Measurements from ENCODE around the gene CTIF. TPM values are rescaled to one million over a fixed set of nuclear protein-coding genes. Genes with fewer than 3 reads are reported as not detected.

CTIF gene
- total and polyA plus RNA-seq, 10 donors, result 5.2 to 39.2 (median 18.5) TPM

GRCh38 chr18:48875942-48876511, 337.2 kb downstream of the CTIF start:
- no peaks in the 10 kb centered on the region for H3K27me3 ChIP-seq (replicated peaks in 1 of 7)
- no peak overlapping the region for H3K27ac ChIP-seq
- H3K4me3 ChIP-seq, result no peak overlapping the region
- H3K36me3 ChIP-seq, result no peaks in the 10 kb centered on the region
- DNase-seq, result peak; percentile 68
- WGBS, 5 donors, result 70 to 78% (median 75%) methylated on average over 9 to 15 of the region's 15 CpGs
- TF ChIP-seq CTCF (IDR thresholded peaks at IDR 0.05 in 8 of 11, conservative IDR thresholded peaks at IDR 0.05 in 3 of 11), result no peak
- TF ChIP-seq POLR2A (IDR thresholded peaks at IDR 0.05), result no peak
- no peak for TF ChIP-seq POLR2AphosphoS5 (IDR thresholded peaks at IDR 0.05)
- no peaks in the 10 kb centered on the region for H3K9me3 ChIP-seq
- H3K4me1 ChIP-seq, result peaks cover 0 to 17% (median 6%) of the 10 kb centered on the region in 6 donors
- intact Hi-C loops (cut with DNase I; ENCODE audit: low total_unique reads), result no loop called here

GRCh38 chr18:48876590-48876989, 337.8 kb downstream of the CTIF start:
- Histone ChIP-seq H3K4me3 (no peak overlapping the region), H3K9me3 (no peaks in the 10 kb centered on the region), H3K36me3 (no peaks in the 10 kb centered on the region), H3K4me1 (peaks cover 0 to 17% (median 6%) of the 10 kb centered on the region in 6 donors), H3K27ac (no peak overlapping the region), H3K27me3 (replicated peaks in 1 of 7) (no peaks in the 10 kb centered on the region)
- DNase-seq, result peak; percentile 40
- TF ChIP-seq POLR2A (IDR thresholded peaks at IDR 0.05), result no peak
- TF ChIP-seq POLR2AphosphoS5 (IDR thresholded peaks at IDR 0.05), result no peak
- TF ChIP-seq CTCF (IDR thresholded peaks at IDR 0.05 in 8 of 11, conservative IDR thresholded peaks at IDR 0.05 in 3 of 11), result no peak
- intact Hi-C loops (cut with DNase I; ENCODE audit: low total_unique reads), result no loop called here
- WGBS, 5 donors, result 89 to 97% (median 91%) methylated on average over 6 of the region's 6 CpGs

- intact Hi-C loops (cut with DNase I; ENCODE audit: low total_unique reads), result no loop called here
- no peak for TF ChIP-seq POLR2A (IDR thresholded peaks at IDR 0.05)
Measured at GRCh38 chr18:48877941-48878340, 339.1 kb downstream of the CTIF start.

GRCh38 chr18:48878471-48878870, 339.6 kb downstream of the CTIF start:
- no peaks in the 10 kb centered on the region for H3K27me3 ChIP-seq (replicated peaks in 1 of 7)
- H3K36me3 ChIP-seq, result no peaks in the 10 kb centered on the region
- 71 to 80% (median 74%) methylated on average over 12 of the region's 12 CpGs for WGBS, 5 donors
- no peak overlapping the region for H3K4me3 ChIP-seq
- no peak for TF ChIP-seq POLR2AphosphoS5 (IDR thresholded peaks at IDR 0.05)
- TF ChIP-seq CTCF (IDR thresholded peaks at IDR 0.05 in 8 of 11, conservative IDR thresholded peaks at IDR 0.05 in 3 of 11), result no peak
- TF ChIP-seq POLR2A (IDR thresholded peaks at IDR 0.05), result no peak
- intact Hi-C loops (cut with DNase I; ENCODE audit: low total_unique reads), result no loop called here
- H3K27ac ChIP-seq, result no peak overlapping the region
- peaks cover 0 to 16% (median 6%) of the 10 kb centered on the region in 6 donors for H3K4me1 ChIP-seq
- no peaks in the 10 kb centered on the region for H3K9me3 ChIP-seq
- peak; percentile 68 for DNase-seq

More at GRCh38 chr18:48877941-48878340, 339.1 kb downstream of the CTIF start:
- H3K36me3 ChIP-seq, result no peaks in the 10 kb centered on the region
- H3K4me3 ChIP-seq, result no peak overlapping the region
- H3K27ac ChIP-seq, result no peak overlapping the region
- H3K9me3 ChIP-seq, result no peaks in the 10 kb centered on the region
- no peaks in the 10 kb centered on the region for H3K27me3 ChIP-seq (replicated peaks in 1 of 7)
- H3K4me1 ChIP-seq, result peaks cover 0 to 17% (median 6%) of the 10 kb centered on the region in 6 donors
- 81 to 97% (median 91%) methylated on average over 2 to 3 of the region's 3 CpGs for WGBS, 5 donors
- peak; percentile 28 for DNase-seq
